Putamen (tissue), 1 donor: ENCODE measurements around the gene GNPAT.

Experiments
- DNase-seq: peaks from one replicate; pipeline ENCODE4 v3.0.0-alpha.2; 2016; ENCODE audit warnings: low spot score

GNPAT gene

GRCh38 chr1:231242516-231243198, 1.6 kb downstream of the GNPAT start:
- no peak for DNase-seq

GRCh38 chr1:231248778-231249177, 7.8 kb downstream of the GNPAT start:
- no peak for DNase-seq

GRCh38 chr1:231252336-231252735, 11.3 kb downstream of the GNPAT start:
- DNase-seq: no peak

- DNase-seq: no peak
Measured at GRCh38 chr1:231260351-231260750, 19.3 kb downstream of the GNPAT start.

GRCh38 chr1:231264642-231265041, 23.6 kb downstream of the GNPAT start:
- DNase-seq: no peak

GRCh38 chr1:231265379-231265778, 24.4 kb downstream of the GNPAT start:
- no peak for DNase-seq

- no peak for DNase-seq
Measured at GRCh38 chr1:231266811-231267322, 25.9 kb downstream of the GNPAT start.

- DNase-seq: no peak
Measured at GRCh38 chr1:231272173-231272572, 31.2 kb downstream of the GNPAT start.

- no peak for DNase-seq
Measured at GRCh38 chr1:231272880-231273279, 31.9 kb downstream of the GNPAT start.

- DNase-seq: no peak
Measured at GRCh38 chr1:231274119-231274825, 33.3 kb downstream of the GNPAT start.

- no peak for DNase-seq
Measured at GRCh38 chr1:231278100-231278790, 37.2 kb downstream of the GNPAT start.

- DNase-seq: no peak
Measured at GRCh38 chr1:231279081-231279480, 38.1 kb downstream of the GNPAT start.

- no peak for DNase-seq
Measured at GRCh38 chr1:231279683-231280082, 38.7 kb downstream of the GNPAT start.

- no peak for DNase-seq
Measured at GRCh38 chr1:231284441-231284840, 43.4 kb downstream of the GNPAT start.

GRCh38 chr1:231286603-231287002, 45.6 kb downstream of the GNPAT start:
- no peak for DNase-seq

- no peak for DNase-seq
Measured at GRCh38 chr1:231295938-231296337, 54.9 kb downstream of the GNPAT start.

GRCh38 chr1:231301990-231302389, 61.0 kb downstream of the GNPAT start:
- DNase-seq: no peak

- no peak for DNase-seq
Measured at GRCh38 chr1:231310391-231310934, 69.5 kb downstream of the GNPAT start.

- no peak for DNase-seq
Measured at GRCh38 chr1:231311720-231312431, 70.9 kb downstream of the GNPAT start.

GRCh38 chr1:231312432-231312788, 71.4 kb downstream of the GNPAT start:
- DNase-seq: no peak

- DNase-seq: no peak
Measured at GRCh38 chr1:231313661-231314060, 72.6 kb downstream of the GNPAT start.

- DNase-seq: no peak
Measured at GRCh38 chr1:231315887-231316286, 74.9 kb downstream of the GNPAT start.
